H1 (cell line): Measurements from ENCODE around the gene L2HGDH. TPM values are rescaled to one million over a fixed set of nuclear protein-coding genes. Genes with fewer than 3 reads are reported as not detected.

Experiments
- CTCF ChIA-PET: fragments of 300-600 bp; sonication (Branson Sonifier 250); formaldehyde crosslinking; loops from one replicate; lab custom pipeline; 2021; ENCODE audit not compliant: partially characterized antibody; lab: Charles Lee
- POLR2A ChIA-PET: fragments of 300-600 bp; sonication (Branson Sonifier 250); formaldehyde crosslinking; loops from one replicate; lab custom pipeline; 2021; ENCODE audit warnings: inconsistent platforms; ENCODE audit not compliant: partially characterized antibody; lab: Charles Lee
- DNase-seq, 2 experiments: peaks; one replicate each; pipeline versions ENCODE4 v3.0.0 to v3.0.0-alpha.2; 2010 to 2022; ENCODE audit warnings: low spot score in 2 of 2, low read depth in 1 of 2, mixed read lengths in 1 of 2
- FAIRE-seq: peaks from 2 replicates; lab custom pipeline; 2011; peaks lifted over from hg19 to GRCh38; lab: Jason Lieb, UNC
- H2AFZ ChIP-seq: 2 replicates; pipeline ENCODE4 v1.8.1; 2012; ENCODE audit warnings: low read length, inconsistent platforms
- H2AK5ac ChIP-seq: 2 replicates; pipeline ENCODE4 v1.6.1; 2013; ENCODE audit warnings: low read depth, low read length
- H2BK120ac ChIP-seq: replicated peaks from 2 replicates; pipeline ENCODE3; 2013; ENCODE audit warnings: low read depth, low read length, inconsistent platforms
- H2BK12ac ChIP-seq: 2 replicates; pipeline ENCODE4 v1.6.1; 2013; ENCODE audit warnings: low read depth, low read length
- H2BK15ac ChIP-seq: 2 replicates; pipeline ENCODE4 v1.6.1; 2013; ENCODE audit warnings: low read length
- H2BK20ac ChIP-seq: 2 replicates; pipeline ENCODE4 v1.6.1; 2013; ENCODE audit warnings: low read length
- H2BK5ac ChIP-seq: 2 replicates; pipeline ENCODE4 v1.6.1; 2013; ENCODE audit warnings: low read depth, low read length
- H3K14ac ChIP-seq: 2 replicates; pipeline ENCODE4 v1.6.1; 2013; ENCODE audit warnings: inconsistent platforms; ENCODE audit not compliant: insufficient read length
- H3K18ac ChIP-seq: 2 replicates; pipeline ENCODE4 v1.6.1; 2013; ENCODE audit warnings: low read length; ENCODE audit errors: extremely low read depth
- H3K23ac ChIP-seq: 2 replicates; pipeline ENCODE4 v1.6.1; 2013; ENCODE audit warnings: inconsistent platforms; ENCODE audit not compliant: insufficient read length
- H3K23me2 ChIP-seq: 2 replicates; pipeline ENCODE4 v1.6.1; 2013; ENCODE audit warnings: low read depth, low read length
- H3K27ac ChIP-seq: 2 replicates; pipeline ENCODE4 v1.6.1; 2011; ENCODE audit warnings: low read depth, low read length, inconsistent platforms
- H3K27me3 ChIP-seq, 4 experiments: replicated peaks in 1 of 4; 1 replicate in 1 of 4; 2 replicates in 3 of 4; pipeline versions ENCODE4 v1.6.1 to v1.8.1; 2011 to 2013; ENCODE audit warnings: low read length in 3 of 4, mild to moderate bottlenecking in 3 of 4, inconsistent platforms in 2 of 4, mixed read lengths in 2 of 4, moderate library complexity in 1 of 4; ENCODE audit not compliant: control insufficient read depth in 3 of 4, insufficient read depth in 3 of 4; ENCODE audit errors: extremely low read depth in 1 of 4
- H3K36me3 ChIP-seq, 4 experiments: 2 replicates each; pipeline versions ENCODE4 v1.6.1 to v1.8.1; 2011 to 2013; ENCODE audit warnings: mild to moderate bottlenecking in 4 of 4, low read length in 3 of 4, moderate library complexity in 2 of 4, control low read depth in 1 of 4, inconsistent platforms in 1 of 4; ENCODE audit not compliant: insufficient read depth in 4 of 4, control insufficient read depth in 2 of 4
- H3K4ac ChIP-seq: replicated peaks from 2 replicates; pipeline ENCODE3; 2013; ENCODE audit warnings: low read length, low read depth, mixed read lengths, inconsistent platforms; ENCODE audit not compliant: insufficient read length
- H3K4me1 ChIP-seq, 4 experiments: replicated peaks in 1 of 4; 1 replicate in 1 of 4; 2 replicates in 3 of 4; pipeline versions ENCODE4 v1.6.1 to v1.8.1; 2011 to 2013; ENCODE audit warnings: low read length in 3 of 4, inconsistent platforms in 2 of 4, mixed read lengths in 1 of 4; ENCODE audit not compliant: insufficient read depth in 4 of 4, control insufficient read depth in 3 of 4
- H3K4me2 ChIP-seq, 2 experiments: 2 replicates each; pipeline versions ENCODE4 v1.6.1 to v1.8.1; 2011 to 2013; ENCODE audit warnings: low read depth in 2 of 2, low read length in 2 of 2, control low read depth in 1 of 2, inconsistent platforms in 1 of 2, mild to moderate bottlenecking in 1 of 2; ENCODE audit not compliant: insufficient read depth in 1 of 2
- H3K4me3 ChIP-seq, 4 experiments: fragments of 200-600, 300-600 bp in 1 of 4; sonication (generic), shearing (Covaris generic), sonication (Bioruptor Twin) in 1 of 4; 2 replicates each; pipeline versions ENCODE4 v1.5.1 to v1.8.1; 2011 to 2016; ENCODE audit warnings: low read length in 4 of 4, low read depth in 3 of 4, control low read depth in 2 of 4, inconsistent platforms in 2 of 4, mild to moderate bottlenecking in 2 of 4, mixed read lengths in 1 of 4, moderate library complexity in 1 of 4; ENCODE audit not compliant: insufficient read depth in 2 of 4; ENCODE audit errors: extremely low read depth in 1 of 4
- H3K56ac ChIP-seq: replicated peaks from 2 replicates; pipeline ENCODE3; 2013; ENCODE audit warnings: low read depth, mild to moderate bottlenecking, mixed read lengths, low read length, inconsistent platforms; ENCODE audit not compliant: insufficient read length
- H3K79me1 ChIP-seq: 2 replicates; pipeline ENCODE4 v1.6.1; 2013; ENCODE audit warnings: low read depth, low read length, control low read depth
- H3K79me2 ChIP-seq, 2 experiments: 2 replicates each; pipeline versions ENCODE4 v1.6.1 to v1.8.1; 2012 to 2013; ENCODE audit warnings: low read length in 2 of 2, mild to moderate bottlenecking in 2 of 2, inconsistent platforms in 1 of 2; ENCODE audit not compliant: insufficient read depth in 2 of 2, control insufficient read depth in 1 of 2
- H3K9ac ChIP-seq, 4 experiments: replicated peaks in 1 of 4; 1 replicate in 1 of 4; 2 replicates in 3 of 4; pipeline versions ENCODE4 v1.6.1 to v1.8.1; 2011 to 2013; ENCODE audit warnings: low read depth in 3 of 4, low read length in 3 of 4, control low read depth in 2 of 4, mild to moderate bottlenecking in 2 of 4, moderate library complexity in 2 of 4, inconsistent platforms in 1 of 4; ENCODE audit errors: extremely low read depth in 1 of 4
- H3K9me3 ChIP-seq, 2 experiments: 2 replicates each; pipeline versions ENCODE4 v1.6.1 to v1.8.1; 2012 to 2013; ENCODE audit warnings: mild to moderate bottlenecking in 2 of 2, moderate library complexity in 2 of 2, control low read depth in 1 of 2, inconsistent platforms in 1 of 2, low read depth in 1 of 2, low read length in 1 of 2, mixed read lengths in 1 of 2; ENCODE audit not compliant: insufficient read depth in 2 of 2
- H4K20me1 ChIP-seq, 2 experiments: replicated peaks in 1 of 2; 2 replicates each; pipeline versions ENCODE3 to v1.8.1; 2011 to 2013; ENCODE audit warnings: inconsistent platforms in 2 of 2, low read length in 2 of 2, mild to moderate bottlenecking in 1 of 2; ENCODE audit not compliant: insufficient read depth in 2 of 2, control insufficient read depth in 1 of 2
- H4K5ac ChIP-seq: 2 replicates; pipeline ENCODE4 v1.6.1; 2013; ENCODE audit warnings: low read length, low read depth, mixed read lengths, inconsistent platforms; ENCODE audit not compliant: insufficient read length
- H4K8ac ChIP-seq: 2 replicates; pipeline ENCODE4 v1.8.0; 2013; ENCODE audit warnings: mild to moderate bottlenecking, moderate library complexity, low read length, inconsistent platforms; ENCODE audit not compliant: insufficient read depth; ENCODE audit errors: extremely low read depth
- H4K91ac ChIP-seq: replicated peaks from 2 replicates; pipeline ENCODE3; 2013; ENCODE audit warnings: low read length, mixed read lengths, inconsistent platforms; ENCODE audit not compliant: insufficient read length
- ASH2L ChIP-seq: fragments of 200-600, 300-600 bp; sonication (generic); IDR thresholded peaks from one replicate; pipeline ENCODE4 v1.7.1; 2017; ENCODE audit warnings: low read length
- GTF2F1 ChIP-seq: IDR thresholded peaks from 2 replicates; pipeline ENCODE4 v1.6.1; 2012; ENCODE audit warnings: low read depth, low read length, improper control_type of control experiment, borderline replicate concordance
- POLR2A ChIP-seq, 2 experiments: IDR thresholded peaks; 1 replicate in 1 of 2; 2 replicates in 1 of 2; pipeline ENCODE4 v1.6.1; 2011; ENCODE audit warnings: low read depth in 2 of 2, low read length in 2 of 2, mild to moderate bottlenecking in 2 of 2; ENCODE audit errors: control extremely low read depth in 1 of 2
- RXRA ChIP-seq: IDR thresholded peaks from 2 replicates; pipeline ENCODE4 v1.6.1; 2011; ENCODE audit warnings: low read depth, mild to moderate bottlenecking, low read length, moderate library complexity; ENCODE audit not compliant: insufficient read depth
- SIN3A ChIP-seq, 2 experiments: IDR thresholded peaks in 1 of 2; conservative IDR thresholded peaks in 1 of 2; 2 replicates each; pipeline ENCODE4 v1.6.1; 2011 to 2012; ENCODE audit warnings: low read length in 2 of 2, improper control_type of control experiment in 1 of 2, low read depth in 1 of 2, mild to moderate bottlenecking in 1 of 2
- WGBS, 2 experiments: shearing (Covaris generic) in 1 of 2; methylation state at CpG; one replicate each; pipeline versions ENCODE4 v1.1.6 to v1.1.7; 2013 to 2015; ENCODE audit warnings: low lambda C conversion rate in 2 of 2, mixed read lengths in 2 of 2, inconsistent platforms in 1 of 2, low coverage in 1 of 2, missing lambda C conversion rate in 1 of 2; ENCODE audit not compliant: insufficient replicate concordance in 2 of 2, insufficient coverage in 1 of 2, insufficient read length in 1 of 2; ENCODE audit errors: extremely low coverage in 1 of 2, missing lambda C conversion rate in 1 of 2; 5-methylcytosine and 5-hydroxymethylcytosine counted together
- polyA plus RNA-seq, 7 experiments: library from polyadenylated mRNA; depleted of rRNA in 3 of 7; stranded (reverse) in 5 of 7; unstranded in 2 of 7; fragments of >200 nt in 5 of 7; fragments of 200-250 nt in 2 of 7; gene quantifications; 1 replicate in 5 of 7; 2 replicates in 1 of 7; 4 replicates in 1 of 7; pipeline versions ENCODE4 v1.2.1 to v1.2.3, GENCODE V29; 2011 to 2013; ENCODE audit warnings: missing spikeins in 2 of 7, mixed read lengths in 2 of 7
- total RNA-seq: library from RNA; stranded (reverse); fragmentation: NEBNext Ultra II Directional; extraction: Animal tissue kit (Norgen Biotek cat#: 25700); gene quantifications from 2 replicates; pipeline ENCODE4 v1.2.1, GENCODE V29; 2021

The L2HGDH gene
- total and polyA plus RNA-seq, 2 of the 8 experiments (the other 6 are each of a cell fraction or from before 2014, with no cell fraction given) = 12.2 to 28.6 TPM

DNA sequence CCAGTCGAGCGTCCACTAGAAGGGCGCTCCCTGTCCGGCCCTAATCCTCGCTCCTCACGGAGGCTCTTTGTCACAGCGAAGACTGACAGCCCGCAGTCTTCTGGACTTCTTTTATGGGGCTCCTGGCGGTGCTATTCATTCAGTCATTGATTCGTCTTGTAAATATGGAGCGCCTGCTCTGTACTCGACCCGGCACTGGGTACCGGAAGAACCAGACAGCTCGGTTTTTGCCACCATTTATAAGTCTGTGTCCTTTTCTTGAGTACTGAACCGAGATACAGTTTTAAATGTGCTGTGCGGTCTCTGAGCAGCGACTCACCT, 665 bp upstream of the L2HGDH start:
- no peak for DNase-seq
- H2AFZ ChIP-seq = 0 out of 2 replicates have a peak overlapping the region, but pooled peaks have one; percentile 28
- FAIRE-seq = no peak

More for the DNA sequence above, 665 bp upstream of the L2HGDH start:
- Histone ChIP-seq H3K4me3 (peak overlapping the region; percentile 56 to 86 (median 77)), H4K91ac (no peak overlapping the region), H2BK15ac (no peak overlapping the region), H2BK12ac (no peak overlapping the region), H4K20me1 (peaks cover 0 to 1% of the 10 kb centered on the region in 2 experiments), H3K9me3 (no peaks in the 10 kb centered on the region; a peak in 2 of 4 replicates), H3K27ac (peak overlapping the region; percentile 90), H3K18ac (no peak overlapping the region; the same call in 1 of the 2 replicates), H3K36me3 (peaks cover 2 to 6% (median 5%) of the 10 kb centered on the region in 4 experiments; a peak in 3 of 8 replicates), H3K23ac (no peak overlapping the region), H3K56ac (no peak overlapping the region), H4K8ac (peak overlapping the region; percentile 92), H2BK120ac (no peak overlapping the region), H3K27me3 (no peaks in the 10 kb centered on the region), H3K79me2 (peaks cover 0 to 58% of the 10 kb centered on the region in 2 experiments; a peak in 3 of 4 replicates), H2BK5ac (no peak overlapping the region; the same call in 1 of the 2 replicates), H3K79me1 (no peaks in the 10 kb centered on the region; the same call in 1 of the 2 replicates), H2BK20ac (no peak overlapping the region), H3K23me2 (no peaks in the 10 kb centered on the region; the same call in 1 of the 2 replicates), H2AK5ac (no peak overlapping the region), H3K4me2 (peak overlapping the region; percentile 85 to 88), H4K5ac (peak overlapping the region; percentile 95), H3K4ac (no peak overlapping the region), H3K4me1 (peaks cover 0 to 5% (median 1%) of the 10 kb centered on the region in 4 experiments; a peak in 3 of 7 replicates), H3K14ac (no peak overlapping the region), H3K9ac (peak overlapping the region; percentile 67 to 86 (median 76))
- ChIA-PET POLR2A (interaction anchor here (0.8 to 2.1 kb wide), 11 partner anchors 8 to 347 kb away, joined by 3 to 10 read pairs (median 4); partner anchors contain the start of gene CDKL1), CTCF (interaction anchor here (3.1 kb wide), 1 partner anchor 8 kb away, joined by 13 read pairs; no protein-coding TSS in a partner anchor)
- TF ChIP-seq GTF2F1 (no peak), RXRA (no peak), SIN3A (conservative IDR thresholded peaks at IDR 0.05 in 1 of 2, IDR thresholded peaks at IDR 0.05 in 1 of 2; ENCODE audit: low read depth in 1 of 2, low read length in 2 of 2) (peak in 1 of 2 experiments; percentile 59; a peak in 2 of 4 replicates), POLR2A (IDR thresholded peaks at IDR 0.05; ENCODE audit: control extremely low read depth in 1 of 2, low read depth in 2 of 2, low read length in 2 of 2) (peak in 1 of 2 experiments; percentile 56; a peak in 2 of 3 replicates), ASH2L (no peak)
- whole genome bisulfite sequencing, 2 experiments = 7% methylated on average over 18 of the region's 18 CpGs; no CpG with 5 or more reads in 1 of the 2 experiments
